Raji (cell line): Measurements from ENCODE around the gene PTPN14.

ENCODE experiments used
- POLR2A ChIP-seq: IDR thresholded peaks from 2 replicates; pipeline ENCODE4 v1.6.1; 2011; ENCODE audit warnings: low read depth, low read length, control low read depth; ENCODE audit not compliant: insufficient read depth

The PTPN14 gene

GRCh38 chr1:214455479-214455878, 95.9 kb downstream of the PTPN14 start:
- no peak for TF ChIP-seq POLR2A

GRCh38 chr1:214454569-214455396, 96.6 kb downstream of the PTPN14 start:
- TF ChIP-seq POLR2A, result no peak

- TF ChIP-seq POLR2A, result no peak
Observed at GRCh38 chr1:214453109-214453722, 98.2 kb downstream of the PTPN14 start.

- no peak for TF ChIP-seq POLR2A
Observed at GRCh38 chr1:214452152-214452784, 99.1 kb downstream of the PTPN14 start.

GRCh38 chr1:214451596-214451995, 99.8 kb downstream of the PTPN14 start:
- TF ChIP-seq POLR2A, result no peak

- TF ChIP-seq POLR2A, result no peak
Observed at GRCh38 chr1:214449371-214449770, 102.0 kb downstream of the PTPN14 start.

- TF ChIP-seq POLR2A, result no peak
Observed at GRCh38 chr1:214448536-214448935, 102.9 kb downstream of the PTPN14 start.

- TF ChIP-seq POLR2A, result no peak
Observed at GRCh38 chr1:214447557-214447871, 103.9 kb downstream of the PTPN14 start.

- TF ChIP-seq POLR2A, result no peak
Observed at GRCh38 chr1:214446772-214447556, 104.4 kb downstream of the PTPN14 start.

GRCh38 chr1:214445831-214446614, 105.4 kb downstream of the PTPN14 start:
- no peak for TF ChIP-seq POLR2A

GRCh38 chr1:214445199-214445598, 106.2 kb downstream of the PTPN14 start:
- no peak for TF ChIP-seq POLR2A

GRCh38 chr1:214444182-214444939, 107.0 kb downstream of the PTPN14 start:
- TF ChIP-seq POLR2A, result no peak

- no peak for TF ChIP-seq POLR2A
Observed at GRCh38 chr1:214441119-214441518, 110.3 kb downstream of the PTPN14 start.
